Measurements from ENCODE around the gene USP24.
"Not testable (repeated sequence)": the region's sequence is repeated elsewhere in the genome, so short reads cannot be mapped to it uniquely, and the experiment has no call there.

USP24 gene

DNA sequence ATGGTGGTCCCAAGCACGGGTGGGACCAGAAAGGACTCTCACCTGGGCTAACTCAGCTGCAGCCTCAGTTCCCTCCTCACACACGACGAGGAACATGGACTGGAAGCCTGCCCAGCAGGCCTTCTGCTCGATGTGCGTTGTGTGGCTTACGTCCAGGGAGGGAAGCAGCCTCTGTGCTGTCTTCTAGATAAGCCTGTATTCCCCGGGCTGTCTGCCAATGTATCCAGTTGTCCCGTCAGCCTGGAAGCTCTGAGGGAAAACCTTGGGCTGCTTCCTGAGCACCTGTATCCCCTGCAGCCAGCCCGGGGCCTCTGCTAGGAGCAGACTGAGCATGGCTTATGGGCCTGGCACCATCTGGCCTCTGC, 165.3 kb downstream of the USP24 start:
- no peak for DNase-seq

GRCh38 chr1:55049271-55049913, 165.8 kb downstream of the USP24 start:
- no peak for DNase-seq

DNA sequence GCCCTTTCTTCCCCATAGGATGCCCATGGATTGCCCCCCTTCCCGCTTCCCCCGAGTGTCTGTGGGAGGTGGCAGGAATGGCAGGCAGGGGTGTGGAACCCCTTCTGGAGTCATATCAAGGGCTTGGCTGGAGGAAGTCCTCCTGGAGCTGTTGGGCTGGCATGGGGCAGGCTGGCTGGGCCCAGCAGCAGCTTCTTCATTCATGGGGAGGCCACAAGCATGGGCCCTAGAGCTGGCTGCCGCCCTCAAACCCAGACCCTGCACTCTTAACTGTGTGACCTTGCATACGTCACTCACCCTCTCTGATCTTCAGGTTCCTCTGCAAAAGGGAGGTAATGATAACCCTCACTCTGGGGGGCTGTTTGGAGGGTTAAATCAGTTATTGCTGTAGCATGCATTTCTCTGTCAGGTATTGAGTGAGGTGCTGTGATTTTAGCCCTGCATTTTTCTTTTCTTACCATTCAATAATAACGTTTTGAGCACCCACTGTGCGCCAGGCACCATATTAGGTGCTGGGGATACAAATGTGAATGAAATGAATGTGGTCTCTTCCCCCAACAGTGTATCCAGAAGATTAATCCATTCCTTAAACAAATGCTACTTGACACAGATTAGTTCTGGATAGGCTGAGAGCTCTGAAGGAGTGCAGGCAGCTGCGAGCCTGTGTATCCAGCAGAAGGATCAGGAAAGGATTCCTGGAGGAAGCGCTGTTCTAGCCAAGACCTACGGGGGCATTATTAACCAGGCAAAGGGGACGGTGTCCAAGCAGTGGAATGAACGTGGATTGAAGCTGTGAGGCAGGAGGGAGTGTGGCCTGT, 166.5 kb downstream of the USP24 start:
- no peak for DNase-seq

DNA sequence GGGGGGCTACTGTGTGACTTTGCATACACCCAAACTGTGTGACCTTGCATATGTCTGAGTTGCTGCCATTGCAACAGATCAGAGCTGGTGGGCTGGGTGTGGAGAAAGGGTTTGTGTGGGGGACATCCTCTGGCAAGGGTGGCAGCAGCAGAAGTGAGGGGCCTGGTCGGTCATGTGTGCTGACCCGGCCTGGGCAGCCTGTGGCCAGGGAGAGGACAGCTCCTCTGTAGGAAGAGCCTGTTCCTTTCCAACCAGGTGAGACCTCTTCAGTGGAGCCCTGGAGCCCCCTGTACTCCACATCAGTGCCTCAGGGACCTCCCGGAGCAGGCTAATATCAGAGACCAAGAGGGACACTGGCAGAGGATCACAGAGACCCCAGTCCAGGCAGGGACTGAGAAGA, 167.6 kb downstream of the USP24 start:
- no peak for DNase-seq

GRCh38 chr1:55046871-55047270, 168.3 kb downstream of the USP24 start:
- DNase-seq = no peak

- DNase-seq = no peak
Observed at GRCh38 chr1:55045430-55045829, 169.7 kb downstream of the USP24 start.

DNA sequence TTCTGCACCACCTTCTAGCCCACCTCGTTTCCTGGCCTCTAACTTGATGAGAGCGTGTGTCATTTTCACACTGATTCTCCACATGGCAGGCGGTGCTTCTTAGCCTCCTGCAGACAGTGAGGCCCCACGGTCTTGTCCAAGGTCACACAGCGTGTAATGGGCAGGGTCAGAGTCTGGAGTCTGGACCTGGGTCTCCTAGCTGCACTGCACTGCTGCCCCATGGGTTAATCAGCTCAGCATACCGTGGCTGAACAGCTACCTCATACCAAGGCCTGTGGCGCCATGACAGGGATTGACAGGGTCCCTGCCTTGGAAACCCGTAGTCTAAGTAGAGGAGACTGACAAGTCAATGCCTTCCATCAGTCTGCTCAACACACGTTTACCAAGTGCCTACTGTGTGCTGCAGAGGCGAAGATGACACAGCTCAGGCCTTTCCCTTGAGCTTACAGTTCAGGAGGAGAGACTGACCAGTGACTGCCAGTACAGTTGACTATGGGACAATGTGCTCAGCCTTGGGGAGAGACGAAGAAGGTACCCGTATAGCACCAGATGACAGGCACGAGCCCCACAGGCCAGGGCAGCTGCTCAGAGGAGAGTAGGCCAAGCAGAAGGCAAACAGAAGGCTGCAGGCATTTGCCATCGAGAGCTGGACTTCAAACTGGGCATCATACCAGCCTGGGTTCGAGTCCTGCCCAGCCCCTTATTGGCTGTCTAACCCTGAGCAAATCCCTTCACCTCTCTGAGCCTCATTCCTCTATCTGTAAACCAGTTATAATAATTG, 170.4 kb downstream of the USP24 start:
- no peak for DNase-seq

DNA sequence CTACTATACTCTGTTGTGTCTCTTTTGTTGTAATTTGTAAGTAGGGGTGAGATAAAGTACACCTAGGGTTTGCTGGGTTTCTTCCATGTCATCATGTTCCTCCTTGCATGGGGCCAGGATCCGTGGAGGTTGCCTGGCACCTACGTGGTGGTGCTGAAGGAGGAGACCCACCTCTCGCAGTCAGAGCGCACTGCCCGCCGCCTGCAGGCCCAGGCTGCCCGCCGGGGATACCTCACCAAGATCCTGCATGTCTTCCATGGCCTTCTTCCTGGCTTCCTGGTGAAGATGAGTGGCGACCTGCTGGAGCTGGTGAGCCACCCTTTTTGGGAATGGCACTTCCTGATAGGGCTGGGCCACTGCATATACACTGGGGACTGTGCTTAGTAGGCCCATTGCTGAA, 171.4 kb downstream of the USP24 start:
- DNase-seq = no peak

- DNase-seq = no peak
Observed at GRCh38 chr1:55043011-55043410, 172.2 kb downstream of the USP24 start.

GRCh38 chr1:55041613-55042012, 173.6 kb downstream of the USP24 start:
- DNase-seq = no peak

GRCh38 chr1:55040933-55041494, 174.2 kb downstream of the USP24 start:
- no peak for DNase-seq

DNA sequence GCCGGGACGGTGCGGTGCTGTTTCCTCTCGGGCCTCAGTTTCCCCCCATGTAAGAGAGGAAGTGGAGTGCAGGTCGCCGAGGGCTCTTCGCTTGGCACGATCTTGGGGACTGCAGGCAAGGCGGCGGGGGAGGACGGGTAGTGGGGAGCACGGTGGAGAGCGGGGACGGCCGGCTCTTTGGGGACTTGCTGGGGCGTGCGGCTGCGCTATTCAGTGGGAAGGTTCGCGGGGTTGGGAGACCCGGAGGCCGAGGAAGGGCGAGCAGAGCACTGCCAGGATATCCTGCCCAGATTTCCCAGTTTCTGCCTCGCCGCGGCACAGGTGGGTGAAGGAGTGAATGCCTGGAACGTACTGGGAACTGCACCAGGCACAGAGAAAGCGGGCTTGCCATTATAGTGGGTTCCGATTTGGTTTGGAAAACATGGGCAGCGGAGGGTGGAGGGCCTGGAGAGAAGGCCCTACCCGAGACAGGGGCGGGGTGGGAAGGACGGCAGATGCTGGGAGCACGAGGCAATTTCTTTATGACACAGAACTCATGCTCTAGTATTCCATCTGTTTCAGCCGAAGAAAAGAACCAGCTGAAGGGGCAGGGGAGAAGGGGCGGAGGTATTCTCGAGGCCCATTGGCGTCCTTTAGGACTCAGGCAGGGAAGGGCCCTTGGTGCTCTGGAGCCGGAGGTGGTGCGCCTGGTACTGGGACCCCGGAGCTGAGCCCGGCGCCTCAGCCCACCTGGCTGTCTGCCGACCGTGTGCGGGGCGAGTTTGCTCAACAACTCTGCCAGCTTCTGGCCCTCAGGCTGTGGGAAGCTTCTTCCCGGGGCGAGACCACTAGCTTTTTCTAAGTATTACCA, 174.9 kb downstream of the USP24 start:
- DNase-seq = no peak

DNA sequence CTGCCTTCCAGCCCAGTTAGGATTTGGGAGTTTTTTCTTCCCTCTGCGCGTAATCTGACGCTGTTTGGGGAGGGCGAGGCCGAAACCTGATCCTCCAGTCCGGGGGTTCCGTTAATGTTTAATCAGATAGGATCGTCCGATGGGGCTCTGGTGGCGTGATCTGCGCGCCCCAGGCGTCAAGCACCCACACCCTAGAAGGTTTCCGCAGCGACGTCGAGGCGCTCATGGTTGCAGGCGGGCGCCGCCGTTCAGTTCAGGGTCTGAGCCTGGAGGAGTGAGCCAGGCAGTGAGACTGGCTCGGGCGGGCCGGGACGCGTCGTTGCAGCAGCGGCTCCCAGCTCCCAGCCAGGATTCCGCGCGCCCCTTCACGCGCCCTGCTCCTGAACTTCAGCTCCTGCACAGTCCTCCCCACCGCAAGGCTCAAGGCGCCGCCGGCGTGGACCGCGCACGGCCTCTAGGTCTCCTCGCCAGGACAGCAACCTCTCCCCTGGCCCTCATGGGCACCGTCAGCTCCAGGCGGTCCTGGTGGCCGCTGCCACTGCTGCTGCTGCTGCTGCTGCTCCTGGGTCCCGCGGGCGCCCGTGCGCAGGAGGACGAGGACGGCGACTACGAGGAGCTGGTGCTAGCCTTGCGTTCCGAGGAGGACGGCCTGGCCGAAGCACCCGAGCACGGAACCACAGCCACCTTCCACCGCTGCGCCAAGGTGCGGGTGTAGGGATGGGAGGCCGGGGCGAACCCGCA, 175.7 kb downstream of the USP24 start, which contains the start of gene PCSK9:
PCSK9 (plus strand) TSS at position 207 of the 741 bp plus-strand sequence; CDS start at position 497, 290 bp downstream.
- DNase-seq = no peak

GRCh38 chr1:55038974-55039341, 176.2 kb downstream of the USP24 start:
- DNase-seq = no peak

DNA sequence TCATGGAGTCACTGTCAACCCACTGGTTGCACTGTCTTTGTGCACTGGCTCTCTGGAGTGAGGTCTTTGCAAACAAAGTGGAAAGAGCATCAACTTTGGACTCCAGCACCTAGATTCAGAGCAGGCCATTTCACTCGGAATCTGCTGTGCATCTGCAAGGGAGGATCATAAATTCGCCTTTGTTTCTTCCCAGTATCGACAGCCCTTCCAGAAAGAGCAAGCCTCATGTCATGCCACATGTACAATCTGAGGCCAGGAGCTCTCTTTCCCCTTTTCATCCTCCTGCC, 176.7 kb downstream of the USP24 start:
- DNase-seq = no peak

- DNase-seq = no peak
Observed at GRCh38 chr1:55037733-55038551, 177.2 kb downstream of the USP24 start.

GRCh38 chr1:55035904-55036303, 179.3 kb downstream of the USP24 start:
- no peak for DNase-seq

DNA sequence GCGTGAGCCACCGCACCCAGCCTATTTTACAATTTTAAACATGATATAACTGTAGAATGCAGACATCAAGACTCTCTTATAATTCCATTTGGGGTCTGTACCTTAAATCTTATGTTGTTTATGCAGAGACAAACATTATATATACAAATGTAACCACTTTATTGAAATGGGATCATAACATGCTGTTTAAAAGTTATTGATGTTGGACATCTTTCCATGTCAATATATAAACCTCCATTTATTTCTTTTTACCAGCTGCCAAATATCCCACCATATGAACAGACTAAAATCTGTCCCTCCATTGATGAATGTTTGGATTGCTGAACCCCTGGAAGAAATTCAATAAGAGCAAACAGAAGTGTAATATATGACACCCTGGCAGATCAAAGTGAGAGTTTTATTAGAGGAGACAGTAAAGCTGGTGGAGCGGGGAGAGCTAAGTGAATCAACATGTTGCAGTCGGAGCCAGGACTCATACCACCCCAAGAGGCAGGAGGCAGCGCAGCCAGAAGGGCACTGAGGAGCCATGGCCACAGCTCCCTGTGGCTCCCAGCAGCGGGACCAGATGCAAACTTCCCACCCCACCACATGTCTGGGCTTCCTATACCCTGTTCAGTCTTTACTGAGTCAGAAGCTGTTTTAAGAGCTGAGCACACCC, 180.6 kb downstream of the USP24 start:
- DNase-seq = no peak

- no peak for DNase-seq
Observed at GRCh38 chr1:55033265-55033614, 181.9 kb downstream of the USP24 start.

DNA sequence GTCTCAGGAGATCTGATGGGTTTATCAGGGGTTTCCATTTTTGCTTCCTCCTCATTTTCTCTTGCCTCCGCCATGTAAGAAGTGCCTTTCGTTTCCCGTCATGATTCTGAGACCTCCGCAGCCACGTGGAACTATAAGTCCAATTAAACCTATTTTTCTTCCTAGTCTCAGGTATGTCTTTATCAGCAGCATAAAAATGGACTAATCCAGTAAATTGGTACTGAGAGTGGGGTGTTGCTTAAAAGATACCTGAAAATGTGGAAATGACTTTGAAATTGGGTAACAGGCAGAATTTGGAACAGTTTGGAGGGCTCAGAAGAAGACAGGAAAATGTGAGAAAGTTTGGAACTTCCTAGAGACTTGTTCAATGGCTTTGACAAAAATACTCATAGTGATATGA, 184.1 kb downstream of the USP24 start:
- not testable (repeated sequence) for DNase-seq

GRCh38 chr1:55026682-55027081, 188.5 kb downstream of the USP24 start:
- DNase-seq = not testable (repeated sequence)

Data from activated CD4-positive, alpha-beta T cell treated with anti-CD3 and anti-CD28 coated beads, Interleukin-2, amount 50 U/mL, for 48 hours (primary cell).